Head of caudate nucleus (tissue), 42 donors: ENCODE results near the gene NEBL.

Experiments
- DNase-seq, 42 donors: peaks; one replicate each; pipeline versions ENCODE4 v3.0.0 to v3.0.0-alpha.2; 2020 to 2021; ENCODE audit warnings: mixed read lengths in 7 of 42
- intact Hi-C: fragments of 100-400 bp; cut with DNase I; formaldehyde crosslinking; loops from one replicate; pipeline ENCODE4 v1.15.0; 2022

The NEBL gene

DNA sequence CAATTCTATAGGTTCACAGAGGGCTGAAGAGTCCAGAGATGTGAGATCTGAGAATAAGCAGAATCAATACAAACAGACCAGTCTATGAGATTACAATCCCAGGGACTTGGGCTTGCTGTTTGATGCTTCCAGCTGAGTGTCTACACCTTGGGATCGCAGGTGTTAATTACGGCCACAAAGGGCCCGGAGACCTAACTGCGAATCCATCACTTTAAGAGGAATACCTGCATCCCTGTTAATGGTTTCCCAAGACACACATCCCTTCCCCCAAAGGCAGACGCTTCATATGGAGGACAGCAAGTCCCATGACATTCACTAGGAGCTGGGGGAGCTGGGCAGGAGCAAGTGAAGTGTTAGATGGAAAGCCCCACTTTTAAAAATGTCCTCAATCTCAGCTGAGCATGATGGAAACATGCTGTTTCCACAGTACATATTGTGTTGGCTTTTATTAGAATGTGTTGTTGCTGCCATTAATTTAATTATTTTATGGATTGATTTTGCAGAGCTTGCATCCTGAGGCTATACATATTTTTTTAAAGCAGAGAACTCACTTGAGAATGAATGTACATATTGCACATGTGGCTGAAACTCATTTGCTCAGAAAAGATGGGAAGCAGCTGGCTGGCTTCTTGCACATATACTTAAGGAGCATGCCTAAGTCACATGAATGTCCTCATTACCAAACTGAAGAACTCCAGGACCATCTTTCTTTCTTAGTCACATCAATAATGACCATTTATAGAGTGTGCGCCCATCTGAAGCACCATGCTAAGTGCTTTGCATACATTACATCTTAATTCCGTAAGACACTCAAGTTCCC lies 151.3 kb downstream of the NEBL start:
- intact Hi-C loops, result no loop called here
- no peak for DNase-seq

- no peak for DNase-seq
- intact Hi-C loops, result no loop called here
These were observed 152.3 kb downstream of the NEBL start for GRCh38 chr10:20744821-20745220.

- intact Hi-C loops, result no loop called here
These were observed 153.2 kb downstream of the NEBL start for GRCh38 chr10:20743942-20744341.

GRCh38 chr10:20742737-20743541 lies 154.2 kb downstream of the NEBL start:
- DNase-seq, result no peak
- intact Hi-C loops, result no loop called here

More at GRCh38 chr10:20743942-20744341, 153.2 kb downstream of the NEBL start:
- DNase-seq, result no peak

- DNase-seq, result no peak
- intact Hi-C loops, result no loop called here
These were observed 157.0 kb downstream of the NEBL start for GRCh38 chr10:20740120-20740519.

- intact Hi-C loops, result no loop called here
- DNase-seq, result no peak
These were observed 160.0 kb downstream of the NEBL start for GRCh38 chr10:20737107-20737506.
